MCF 10A (cell line): Measurements from ENCODE around the gene CST3. TPM values are rescaled to one million over a fixed set of nuclear protein-coding genes. Genes with fewer than 3 reads are reported as not detected.

Source experiments
- BruUV-seq: library from RNA; stranded (reverse); fragments of 400-500 nt; replicated peaks from 2 replicates; lab custom pipeline; 2021; lab: Mats Ljungman, UMichigan
- CTCF ChIA-PET: fragments of 300-600 bp; sonication (Branson Sonifier 250); formaldehyde crosslinking; extraction: SDS; loops from one replicate; lab custom pipeline; 2021; ENCODE audit warnings: antibody characterized with exemption, inconsistent platforms; lab: Yijun Ruan, JAX
- POLR2A ChIA-PET: fragments of 300-600, 350-650 bp; sonication (Branson Sonifier 250); formaldehyde crosslinking; extraction: SDS; loops from one replicate; lab custom pipeline; 2020; ENCODE audit warnings: antibody characterized with exemption, inconsistent platforms; lab: Yijun Ruan, JAX
- DNase-seq: peaks from one replicate; pipeline ENCODE4 v3.0.0-alpha.2; 2018; ENCODE audit not compliant: unreplicated experiment
- H3K27ac Mint-ChIP-seq: one replicate; pipeline ENCODE4 v1.8.0; 2022; ENCODE audit warnings: mild to moderate bottlenecking, low read depth, mixed read lengths; ENCODE audit not compliant: unreplicated experiment
- H3K27me3 Mint-ChIP-seq: one replicate; pipeline ENCODE4 v1.8.0; 2022; ENCODE audit warnings: mixed read lengths; ENCODE audit not compliant: insufficient read depth, unreplicated experiment
- H3K36me3 Mint-ChIP-seq: one replicate; pipeline ENCODE4 v1.8.0; 2022; ENCODE audit warnings: mild to moderate bottlenecking, moderate library complexity, mixed read lengths; ENCODE audit not compliant: insufficient read depth, unreplicated experiment
- H3K4me1 Mint-ChIP-seq: one replicate; pipeline ENCODE4 v1.8.0; 2022; ENCODE audit warnings: mixed read lengths; ENCODE audit not compliant: insufficient read depth, unreplicated experiment
- H3K4me3 Mint-ChIP-seq: one replicate; pipeline ENCODE4 v1.8.0; 2022; ENCODE audit warnings: mild to moderate bottlenecking, moderate library complexity, mixed read lengths; ENCODE audit not compliant: unreplicated experiment
- H3K9me3 Mint-ChIP-seq: one replicate; pipeline ENCODE4 v1.8.0; 2022; ENCODE audit warnings: mixed read lengths; ENCODE audit not compliant: unreplicated experiment
- intact Hi-C: fragments of 100-400 bp; cut with micrococcal nuclease; formaldehyde crosslinking; loops from 2 replicates; pipeline ENCODE4 v1.14.1; 2022
- total RNA-seq: library from RNA; stranded (reverse); gene quantifications from 2 replicates; pipeline ENCODE4 v1.2.3, GENCODE V29; 2022
- TF ChIP-seq, protein P1 (sequence below): fragments of 200-600 bp; IDR thresholded peaks from one replicate; pipeline ENCODE4 v1.8.0; 2022; ENCODE audit warnings: antibody characterized with exemption, mild to moderate bottlenecking; ENCODE audit not compliant: unreplicated experiment

The CST3 gene
- total RNA-seq, 1 experiment from 2014 or later = 303 TPM

GRCh38 chr20:23601715-23602114 lies 36.0 kb downstream of the CST3 start:
- no peaks in the 10 kb centered on the region for H3K27me3 Mint-ChIP-seq
- no peaks in the 10 kb centered on the region for H3K36me3 Mint-ChIP-seq
- H3K9me3 Mint-ChIP-seq = no peaks in the 10 kb centered on the region
- H3K4me1 Mint-ChIP-seq = peaks cover 9% of the 10 kb centered on the region
- ChIA-PET CTCF (interaction anchor here (0.6 to 17.1 kb wide), 5 partner anchors 32 to 384 kb away, joined by 3 to 541 read pairs (median 3); partner anchors contain the start of gene CSTL1), POLR2A (no interaction called here)
- intact Hi-C loops = no loop called here
- no TSS peak for BruUV-seq
- DNase-seq = no peak
- no peak overlapping the region for H3K27ac Mint-ChIP-seq
- no peak overlapping the region for H3K4me3 Mint-ChIP-seq
- TF ChIP-seq, protein P1, sequence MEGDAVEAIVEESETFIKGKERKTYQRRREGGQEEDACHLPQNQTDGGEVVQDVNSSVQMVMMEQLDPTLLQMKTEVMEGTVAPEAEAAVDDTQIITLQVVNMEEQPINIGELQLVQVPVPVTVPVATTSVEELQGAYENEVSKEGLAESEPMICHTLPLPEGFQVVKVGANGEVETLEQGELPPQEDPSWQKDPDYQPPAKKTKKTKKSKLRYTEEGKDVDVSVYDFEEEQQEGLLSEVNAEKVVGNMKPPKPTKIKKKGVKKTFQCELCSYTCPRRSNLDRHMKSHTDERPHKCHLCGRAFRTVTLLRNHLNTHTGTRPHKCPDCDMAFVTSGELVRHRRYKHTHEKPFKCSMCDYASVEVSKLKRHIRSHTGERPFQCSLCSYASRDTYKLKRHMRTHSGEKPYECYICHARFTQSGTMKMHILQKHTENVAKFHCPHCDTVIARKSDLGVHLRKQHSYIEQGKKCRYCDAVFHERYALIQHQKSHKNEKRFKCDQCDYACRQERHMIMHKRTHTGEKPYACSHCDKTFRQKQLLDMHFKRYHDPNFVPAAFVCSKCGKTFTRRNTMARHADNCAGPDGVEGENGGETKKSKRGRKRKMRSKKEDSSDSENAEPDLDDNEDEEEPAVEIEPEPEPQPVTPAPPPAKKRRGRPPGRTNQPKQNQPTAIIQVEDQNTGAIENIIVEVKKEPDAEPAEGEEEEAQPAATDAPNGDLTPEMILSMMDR = no peak

DNA sequence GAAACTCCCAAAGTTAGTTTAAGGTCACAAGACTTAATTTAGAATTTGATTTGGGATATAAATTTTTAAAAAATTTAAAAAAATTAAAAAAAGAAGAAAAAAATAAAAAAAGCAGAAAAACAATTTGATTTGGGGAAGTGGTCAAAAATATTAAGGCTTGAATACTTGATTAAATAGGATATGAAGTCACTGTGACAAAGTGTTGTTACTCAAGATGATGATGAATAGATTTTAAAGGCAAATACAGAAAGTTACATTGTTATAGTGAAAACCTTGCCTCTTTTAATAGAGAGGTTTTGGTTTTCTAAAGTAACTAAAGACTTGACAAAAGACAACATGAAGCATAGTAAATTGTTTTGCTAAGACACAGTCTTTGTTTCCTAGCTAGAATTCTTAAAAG lies 39.3 kb downstream of the CST3 start:
- TF ChIP-seq, protein P1 = no peak
- H3K27ac Mint-ChIP-seq = no peak overlapping the region
- no peaks in the 10 kb centered on the region for H3K9me3 Mint-ChIP-seq
- BruUV-seq = no TSS peak
- ChIA-PET POLR2A (interaction anchor here (0.9 to 1.2 kb wide), 2 partner anchors 155 to 237 kb away, joined by 3 to 4 read pairs; partner anchors contain the start of gene GZF1), CTCF (interaction anchor here (0.5 to 17.1 kb wide), 5 partner anchors 9 to 157 kb away, joined by 3 to 541 read pairs (median 5); partner anchors contain the start of gene CSTL1)
- intact Hi-C loops = no loop called here
- H3K27me3 Mint-ChIP-seq = no peaks in the 10 kb centered on the region
- H3K36me3 Mint-ChIP-seq = no peaks in the 10 kb centered on the region
- H3K4me1 Mint-ChIP-seq = peaks cover 10% of the 10 kb centered on the region
- no peak overlapping the region for H3K4me3 Mint-ChIP-seq
- DNase-seq = no peak

- ChIA-PET POLR2A (interaction anchor here (0.7 kb wide), 1 partner anchor 10 kb away, joined by 3 read pairs; no protein-coding TSS in a partner anchor), CTCF (interaction anchor here (4.2 to 17.1 kb wide), 2 partner anchors 10 to 155 kb away, joined by 18 to 541 read pairs; partner anchors contain the start of gene CSTL1)
- H3K36me3 Mint-ChIP-seq = no peaks in the 10 kb centered on the region
- intact Hi-C loops = no loop called here
- H3K27ac Mint-ChIP-seq = no peak overlapping the region
- BruUV-seq = no TSS peak
- H3K9me3 Mint-ChIP-seq = no peaks in the 10 kb centered on the region
- H3K4me1 Mint-ChIP-seq = peaks cover 10% of the 10 kb centered on the region
- H3K4me3 Mint-ChIP-seq = no peak overlapping the region
- DNase-seq = peak; percentile 32
- TF ChIP-seq, protein P1 = no peak
- H3K27me3 Mint-ChIP-seq = no peaks in the 10 kb centered on the region
Measured at GRCh38 chr20:23596579-23597250, 41.0 kb downstream of the CST3 start.

GRCh38 chr20:23595941-23596340 lies 41.8 kb downstream of the CST3 start:
- Mint-ChIP-seq H3K36me3 (no peaks in the 10 kb centered on the region), H3K9me3 (no peaks in the 10 kb centered on the region), H3K27ac (no peak overlapping the region), H3K4me3 (no peak overlapping the region), H3K4me1 (peaks cover 10% of the 10 kb centered on the region), H3K27me3 (no peaks in the 10 kb centered on the region)
- DNase-seq = no peak
- ChIA-PET CTCF (interaction anchor here (4.2 to 17.1 kb wide), 2 partner anchors 11 to 154 kb away, joined by 18 to 541 read pairs; partner anchors contain the start of gene CSTL1), POLR2A (interaction anchor here (0.6 to 0.7 kb wide), 3 partner anchors 9 to 890 kb away, joined by 3 read pairs; no protein-coding TSS in a partner anchor)
- intact Hi-C loops = no loop called here
- no TSS peak for BruUV-seq
- TF ChIP-seq, protein P1 = no peak
